ENCODE data around the gene LDLRAP1. TPM values are rescaled to one million over a fixed set of nuclear protein-coding genes. Genes with fewer than 3 reads are reported as not detected.

LDLRAP1 gene
- total and polyA plus RNA-seq, 4 donors: 5.2 to 17.8 (median 13.3) TPM

DNA sequence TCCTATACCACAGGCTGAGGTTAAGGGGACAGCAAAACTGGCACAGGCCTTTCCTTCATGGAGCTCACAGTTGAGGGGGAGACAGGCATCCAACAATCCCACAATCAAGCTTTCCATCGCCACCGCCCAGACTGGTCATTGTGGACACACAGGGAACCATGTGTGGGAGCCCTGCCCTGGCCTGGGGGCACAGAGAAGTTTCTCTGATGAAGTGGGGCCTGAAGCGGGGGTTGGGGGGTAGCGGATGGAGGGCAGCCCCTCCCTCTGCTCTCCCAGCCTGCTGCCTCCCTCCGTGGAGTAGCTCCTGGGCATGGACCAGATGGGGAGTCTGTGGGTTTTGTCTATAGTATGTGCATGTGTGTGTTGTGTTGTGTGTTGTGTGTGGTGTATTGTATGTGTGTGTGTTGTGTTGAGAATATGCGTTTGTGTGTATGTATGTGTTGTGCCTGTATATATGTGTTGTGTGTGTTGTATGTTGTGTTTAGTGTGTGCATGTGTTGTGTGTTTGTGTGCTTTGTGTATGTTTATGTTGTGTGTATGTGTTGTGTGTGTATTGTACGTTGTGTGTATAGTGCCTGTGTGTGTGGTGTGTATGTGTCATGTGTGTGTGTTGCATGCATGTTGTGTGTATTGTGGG is 14.4 kb upstream of the LDLRAP1 start (continued):
- no peak for TF ChIP-seq GABPA (IDR thresholded peaks at IDR 0.05 in 1 of 2, conservative IDR thresholded peaks at IDR 0.05 in 1 of 2)

DNA sequence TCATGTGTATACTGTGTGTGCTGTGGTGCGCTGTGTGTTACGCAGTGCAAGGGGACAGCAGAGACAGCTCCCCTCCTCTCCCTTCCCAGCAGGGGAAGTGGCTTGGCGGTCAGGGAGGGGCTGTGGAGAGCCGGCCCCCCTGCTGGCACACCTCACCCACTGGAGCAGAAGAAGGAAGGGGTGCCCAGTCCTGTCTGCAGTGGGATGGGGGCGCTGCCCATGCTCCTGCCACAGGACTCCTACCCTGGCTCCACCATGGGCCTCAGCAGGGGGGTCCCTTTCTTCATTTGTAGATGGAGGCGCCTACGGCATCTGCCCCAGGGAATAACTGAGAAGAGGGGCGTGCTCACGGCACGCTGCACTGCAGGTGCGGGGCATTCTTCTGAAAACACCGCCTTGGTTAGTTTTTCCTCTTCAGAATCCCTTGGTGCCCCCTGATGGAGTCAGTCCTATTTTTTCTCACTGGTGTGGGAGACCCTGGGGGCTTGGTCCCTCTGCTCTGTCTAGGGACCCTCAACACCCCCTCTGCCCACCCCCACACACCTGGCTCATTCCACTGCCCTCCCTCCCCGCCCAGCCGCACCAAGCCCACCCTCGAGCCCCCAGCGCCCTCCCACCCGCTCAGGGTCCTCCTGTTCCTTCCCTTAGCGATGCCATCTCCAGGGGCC is 13.8 kb upstream of the LDLRAP1 start:
- Histone ChIP-seq H3K4me3 (ENCODE audit: low read depth in 1 of 3, low read length in 3 of 3) (no peak overlapping the region), H3K9me3 (ENCODE audit: control insufficient read depth in 4 of 4, low read length in 3 of 4) (peaks cover 0 to 3% (median 0%) of the 10 kb centered on the region in 4 donors), H3K27ac (ENCODE audit: low read depth in 1 of 2, low read length in 2 of 2) (no peak overlapping the region), H3K9ac (ENCODE audit: low read depth in 1 of 2, low read length in 2 of 2) (no peak overlapping the region), H3K27me3 (ENCODE audit: control insufficient read depth in 4 of 4, insufficient read depth in 4 of 4, low read length in 3 of 4) (no peaks in the 10 kb centered on the region), H3K36me3 (ENCODE audit: control insufficient read depth in 4 of 4, insufficient read depth in 3 of 4, low read depth in 1 of 4, low read length in 3 of 4) (no peaks in the 10 kb centered on the region), H3K4me1 (ENCODE audit: control insufficient read depth in 4 of 4, insufficient read depth in 4 of 4, low read length in 3 of 4) (no peaks in the 10 kb centered on the region)
- WGBS: 91% methylated on average over 18 of the region's 18 CpGs
- no peak for DNase-seq (ENCODE audit: low spot score)
- TF ChIP-seq JUND (IDR thresholded peaks at IDR 0.05) (no peak), MAX (IDR thresholded peaks at IDR 0.05) (no peak)

DNA sequence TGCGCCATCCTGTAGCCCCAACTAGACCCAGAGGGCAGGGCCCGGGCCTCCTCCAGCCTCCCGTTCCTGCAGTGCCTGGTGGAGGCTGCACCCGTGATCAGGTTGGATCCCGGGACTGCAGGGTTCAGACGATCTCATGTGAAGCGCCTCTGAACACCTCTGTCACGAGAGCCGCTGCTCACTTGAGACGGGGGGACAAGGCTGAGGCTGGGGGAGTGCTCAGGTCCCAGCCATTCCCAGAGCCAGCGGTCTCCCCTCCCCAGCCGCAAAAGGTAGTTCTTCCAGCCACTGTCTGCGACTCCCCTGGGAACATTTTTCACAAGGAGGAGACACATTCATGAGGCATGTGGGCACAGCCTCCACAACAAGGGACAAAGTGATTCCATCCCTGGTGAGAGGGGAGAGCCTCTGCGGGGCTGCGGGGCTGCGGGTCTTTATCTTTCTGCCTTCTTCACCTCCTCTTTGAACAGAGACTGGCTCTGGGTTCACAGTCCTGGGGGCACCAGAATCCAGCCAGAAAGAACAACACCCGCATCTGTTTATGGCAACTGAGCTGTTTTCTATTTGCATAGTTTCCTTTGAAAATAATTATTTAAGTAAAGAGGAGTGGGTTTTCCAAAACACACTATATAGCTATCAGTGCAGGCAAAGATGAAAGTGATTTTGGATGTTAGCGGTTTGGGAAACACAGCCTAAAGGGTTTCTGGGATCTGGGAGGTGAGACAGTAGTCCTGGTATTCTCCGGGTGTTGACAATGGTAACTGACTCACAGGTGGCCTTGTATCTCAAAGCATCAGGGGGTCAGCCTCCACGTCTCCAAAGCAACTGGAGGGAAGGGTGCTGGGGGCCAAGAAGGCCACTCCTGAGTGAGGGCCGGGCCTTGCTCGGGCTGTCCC is 13.0 kb upstream of the LDLRAP1 start:
- no peak overlapping the region for H3K4me3 ChIP-seq (ENCODE audit: low read depth in 1 of 3, low read length in 3 of 3)
- TF ChIP-seq MAX (IDR thresholded peaks at IDR 0.05) (no peak), SP1 (IDR thresholded peaks at IDR 0.05) (no peak), NR2F2 (IDR thresholded peaks at IDR 0.05) (no peak), RAD21 (IDR thresholded peaks at IDR 0.05) (no peak), EGR1 (IDR thresholded peaks at IDR 0.05; ENCODE audit: low read depth in 2 of 2) (no peak)
- TF ChIP-seq, protein P1, sequence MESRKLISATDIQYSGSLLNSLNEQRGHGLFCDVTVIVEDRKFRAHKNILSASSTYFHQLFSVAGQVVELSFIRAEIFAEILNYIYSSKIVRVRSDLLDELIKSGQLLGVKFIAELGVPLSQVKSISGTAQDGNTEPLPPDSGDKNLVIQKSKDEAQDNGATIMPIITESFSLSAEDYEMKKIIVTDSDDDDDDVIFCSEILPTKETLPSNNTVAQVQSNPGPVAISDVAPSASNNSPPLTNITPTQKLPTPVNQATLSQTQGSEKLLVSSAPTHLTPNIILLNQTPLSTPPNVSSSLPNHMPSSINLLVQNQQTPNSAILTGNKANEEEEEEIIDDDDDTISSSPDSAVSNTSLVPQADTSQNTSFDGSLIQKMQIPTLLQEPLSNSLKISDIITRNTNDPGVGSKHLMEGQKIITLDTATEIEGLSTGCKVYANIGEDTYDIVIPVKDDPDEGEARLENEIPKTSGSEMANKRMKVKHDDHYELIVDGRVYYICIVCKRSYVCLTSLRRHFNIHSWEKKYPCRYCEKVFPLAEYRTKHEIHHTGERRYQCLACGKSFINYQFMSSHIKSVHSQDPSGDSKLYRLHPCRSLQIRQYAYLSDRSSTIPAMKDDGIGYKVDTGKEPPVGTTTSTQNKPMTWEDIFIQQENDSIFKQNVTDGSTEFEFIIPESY (IDR thresholded peaks at IDR 0.05): no peak
- WGBS: 92% methylated on average over 22 of the region's 22 CpGs
- H3K36me3 ChIP-seq (ENCODE audit: control insufficient read depth in 4 of 4, insufficient read depth in 3 of 4, low read depth in 1 of 4, low read length in 3 of 4): no peaks in the 10 kb centered on the region
- H3K4me1 ChIP-seq (ENCODE audit: control insufficient read depth in 4 of 4, insufficient read depth in 4 of 4, low read length in 3 of 4): no peaks in the 10 kb centered on the region
- peaks cover 0 to under 1% (median 0%) of the 10 kb centered on the region in 4 donors for H3K9me3 ChIP-seq (ENCODE audit: control insufficient read depth in 4 of 4, low read length in 3 of 4)
- no peak overlapping the region for H3K27ac ChIP-seq (ENCODE audit: low read depth in 1 of 2, low read length in 2 of 2)
- no peak for DNase-seq (ENCODE audit: low spot score)
- H3K27me3 ChIP-seq (ENCODE audit: control insufficient read depth in 4 of 4, insufficient read depth in 4 of 4, low read length in 3 of 4): no peaks in the 10 kb centered on the region
- H3K9ac ChIP-seq (ENCODE audit: low read depth in 1 of 2, low read length in 2 of 2): no peak overlapping the region

DNA sequence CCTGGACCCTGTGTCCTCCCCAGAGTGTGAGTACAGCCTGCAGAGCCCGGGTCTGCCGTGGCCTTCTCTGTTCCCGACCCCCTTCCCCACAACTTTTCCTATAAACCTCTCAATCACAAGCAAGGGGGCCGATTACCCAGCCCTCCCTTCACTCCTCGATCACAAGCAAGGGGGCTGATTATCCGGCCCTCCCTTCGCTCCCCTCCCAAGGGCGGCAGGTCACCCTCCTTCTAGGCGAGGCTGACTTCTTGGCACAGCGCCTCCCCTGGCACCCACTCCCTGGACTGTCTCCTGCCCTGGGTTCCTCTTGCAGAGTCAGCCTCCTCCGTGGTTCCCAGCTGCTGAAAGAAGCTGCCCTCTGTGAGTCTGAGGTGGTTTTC is 12.3 kb upstream of the LDLRAP1 start:
- 87% methylated on average over 11 of the region's 11 CpGs for WGBS
- Histone ChIP-seq H3K4me3 (ENCODE audit: low read depth in 1 of 3, low read length in 3 of 3) (no peak overlapping the region), H3K27me3 (ENCODE audit: control insufficient read depth in 4 of 4, insufficient read depth in 4 of 4, low read length in 3 of 4) (no peaks in the 10 kb centered on the region), H3K4me1 (ENCODE audit: control insufficient read depth in 4 of 4, insufficient read depth in 4 of 4, low read length in 3 of 4) (no peaks in the 10 kb centered on the region), H3K9ac (ENCODE audit: low read depth in 1 of 2, low read length in 2 of 2) (no peak overlapping the region), H3K36me3 (ENCODE audit: control insufficient read depth in 4 of 4, insufficient read depth in 3 of 4, low read depth in 1 of 4, low read length in 3 of 4) (no peaks in the 10 kb centered on the region), H3K9me3 (ENCODE audit: control insufficient read depth in 4 of 4, low read length in 3 of 4) (no peaks in the 10 kb centered on the region), H3K27ac (ENCODE audit: low read depth in 1 of 2, low read length in 2 of 2) (no peak overlapping the region)
- no peak for DNase-seq (ENCODE audit: low spot score)
- TF ChIP-seq, protein P1 (IDR thresholded peaks at IDR 0.05): no peak
- no peak for TF ChIP-seq RXRA (IDR thresholded peaks at IDR 0.05)
- no peak for TF ChIP-seq GABPA (IDR thresholded peaks at IDR 0.05 in 1 of 2, conservative IDR thresholded peaks at IDR 0.05 in 1 of 2)
- no peak for TF ChIP-seq MAX (IDR thresholded peaks at IDR 0.05)
- no peak for TF ChIP-seq EGR1 (IDR thresholded peaks at IDR 0.05; ENCODE audit: low read depth in 2 of 2)
- TF ChIP-seq HNF4A (conservative IDR thresholded peaks at IDR 0.05): no peak
- no peak for TF ChIP-seq TAF1 (conservative IDR thresholded peaks at IDR 0.05)
- no peak for TF ChIP-seq NR2F2 (IDR thresholded peaks at IDR 0.05)
- no peak for TF ChIP-seq RAD21 (IDR thresholded peaks at IDR 0.05)
- TF ChIP-seq HNF4G (IDR thresholded peaks at IDR 0.05): no peak
- no peak for TF ChIP-seq YY1 (IDR thresholded peaks at IDR 0.05)
- no peak for TF ChIP-seq ATF3 (IDR thresholded peaks at IDR 0.05)
- TF ChIP-seq JUND (IDR thresholded peaks at IDR 0.05): no peak

Measured in liver (tissue), 9 donors.